ENCODE data around the gene HRH1. TPM values are rescaled to one million over a fixed set of nuclear protein-coding genes. Genes with fewer than 3 reads are reported as not detected.

Gene HRH1
- total RNA-seq, 1 experiment from 2014 or later = 7.0 TPM

DNA sequence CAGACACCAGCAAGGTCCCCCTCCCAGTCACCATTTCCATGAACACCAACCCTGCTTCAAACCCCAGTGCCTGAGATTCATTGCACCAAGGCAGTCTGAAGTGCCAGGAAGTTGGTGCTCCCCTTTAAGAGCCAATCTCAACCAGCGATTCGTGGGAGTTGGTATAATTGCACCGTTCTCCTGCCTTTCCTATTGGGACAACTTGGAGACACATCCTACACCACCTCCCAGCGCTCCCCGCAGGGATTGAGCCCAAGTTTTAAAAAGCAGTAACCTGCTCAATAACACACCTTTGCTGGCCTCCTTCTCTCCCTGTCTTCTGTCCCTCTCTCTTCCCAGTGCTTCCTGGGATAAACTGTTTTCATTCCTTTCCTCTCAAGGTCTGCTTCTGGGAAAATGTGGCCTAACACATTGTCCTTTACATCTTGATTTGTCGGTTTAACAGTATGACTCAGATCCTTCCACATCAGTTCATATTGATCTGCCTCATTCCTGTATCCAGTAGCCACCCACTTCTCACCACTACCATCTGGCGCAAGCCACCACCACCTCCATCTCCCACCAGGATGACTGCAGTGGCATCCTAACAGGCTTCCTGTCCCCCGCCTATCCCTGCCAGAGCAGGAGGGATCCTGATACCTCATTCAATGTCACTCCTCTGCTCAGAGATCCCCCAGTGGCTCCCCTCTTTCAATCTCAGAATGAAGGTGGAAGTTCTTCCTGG lies 37.8 kb upstream of the HRH1 start:
- ATAC-seq = no peak
- ChIA-PET RAD21 (ENCODE audit: low non-redundant PET in 1 of 2, low total read pairs in 2 of 2, uncharacterized antibody in 2 of 2, unreplicated experiment in 2 of 2) (no interaction called here), CTCF (no interaction called here), POLR2A (no interaction called here)
- no peak overlapping the region for H3K4me3 ChIP-seq (replicated peaks in 1 of 2; ENCODE audit: low read depth in 1 of 2, low read length in 2 of 2)
- no peak overlapping the region for H3K9ac ChIP-seq (ENCODE audit: low read length)
- no peaks in the 10 kb centered on the region for H4K20me1 ChIP-seq (ENCODE audit: insufficient read depth)
- DNase-seq (ENCODE audit: low read depth, low spot score) = no peak
- H3K9me2 ChIP-seq (ENCODE audit: insufficient read depth) = no peaks in the 10 kb centered on the region
- no peak for TF ChIP-seq SP1 (IDR thresholded peaks at IDR 0.05; ENCODE audit: low read depth)
- no peak for TF ChIP-seq EZH2 (IDR thresholded peaks at IDR 0.05)
- TF ChIP-seq CBX3 (IDR thresholded peaks at IDR 0.05; ENCODE audit: low read depth) = no peak
- no peak for TF ChIP-seq EZH2phosphoT487 (IDR thresholded peaks at IDR 0.05; ENCODE audit: borderline replicate concordance)
- TF ChIP-seq, protein P1, sequence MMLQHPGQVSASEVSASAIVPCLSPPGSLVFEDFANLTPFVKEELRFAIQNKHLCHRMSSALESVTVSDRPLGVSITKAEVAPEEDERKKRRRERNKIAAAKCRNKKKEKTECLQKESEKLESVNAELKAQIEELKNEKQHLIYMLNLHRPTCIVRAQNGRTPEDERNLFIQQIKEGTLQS (IDR thresholded peaks at IDR 0.05) = no peak
- no peak for TF ChIP-seq RAD21 (IDR thresholded peaks at IDR 0.05; ENCODE audit: low read depth)
- TF ChIP-seq EGR1 (IDR thresholded peaks at IDR 0.05; ENCODE audit: low read depth) = no peak
- TF ChIP-seq, protein P2, sequence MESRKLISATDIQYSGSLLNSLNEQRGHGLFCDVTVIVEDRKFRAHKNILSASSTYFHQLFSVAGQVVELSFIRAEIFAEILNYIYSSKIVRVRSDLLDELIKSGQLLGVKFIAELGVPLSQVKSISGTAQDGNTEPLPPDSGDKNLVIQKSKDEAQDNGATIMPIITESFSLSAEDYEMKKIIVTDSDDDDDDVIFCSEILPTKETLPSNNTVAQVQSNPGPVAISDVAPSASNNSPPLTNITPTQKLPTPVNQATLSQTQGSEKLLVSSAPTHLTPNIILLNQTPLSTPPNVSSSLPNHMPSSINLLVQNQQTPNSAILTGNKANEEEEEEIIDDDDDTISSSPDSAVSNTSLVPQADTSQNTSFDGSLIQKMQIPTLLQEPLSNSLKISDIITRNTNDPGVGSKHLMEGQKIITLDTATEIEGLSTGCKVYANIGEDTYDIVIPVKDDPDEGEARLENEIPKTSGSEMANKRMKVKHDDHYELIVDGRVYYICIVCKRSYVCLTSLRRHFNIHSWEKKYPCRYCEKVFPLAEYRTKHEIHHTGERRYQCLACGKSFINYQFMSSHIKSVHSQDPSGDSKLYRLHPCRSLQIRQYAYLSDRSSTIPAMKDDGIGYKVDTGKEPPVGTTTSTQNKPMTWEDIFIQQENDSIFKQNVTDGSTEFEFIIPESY (IDR thresholded peaks at IDR 0.05; ENCODE audit: extremely low read depth, insufficient replicate concordance, low read length) = no peak
- no peak for TF ChIP-seq ZNF274 (IDR thresholded peaks at IDR 0.05; ENCODE audit: low read depth, low read length)
- TF ChIP-seq ELF1 (IDR thresholded peaks at IDR 0.05; ENCODE audit: borderline replicate concordance, low read depth) = no peak
- no peak for TF ChIP-seq ZFX (IDR thresholded peaks at IDR 0.05)
- TF ChIP-seq SIN3A (IDR thresholded peaks at IDR 0.05; ENCODE audit: low read depth) = no peak
- TF ChIP-seq, protein P3, sequence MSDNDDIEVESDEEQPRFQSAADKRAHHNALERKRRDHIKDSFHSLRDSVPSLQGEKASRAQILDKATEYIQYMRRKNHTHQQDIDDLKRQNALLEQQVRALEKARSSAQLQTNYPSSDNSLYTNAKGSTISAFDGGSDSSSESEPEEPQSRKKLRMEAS (IDR thresholded peaks at IDR 0.05) = no peak
- TF ChIP-seq TCF7L2 (IDR thresholded peaks at IDR 0.05; ENCODE audit: borderline replicate concordance, extremely low read depth, insufficient read depth, insufficient read length) = no peak
- no peak for TF ChIP-seq CEBPB (IDR thresholded peaks at IDR 0.05; ENCODE audit: low read depth)
- TF ChIP-seq FOSL1 (IDR thresholded peaks at IDR 0.05; ENCODE audit: low read depth) = no peak
- TF ChIP-seq YY1 (IDR thresholded peaks at IDR 0.05; ENCODE audit: extremely low read depth, insufficient replicate concordance, low read depth, low read length) = no peak
- no peak for TF ChIP-seq POLR2AphosphoS5 (IDR thresholded peaks at IDR 0.05; ENCODE audit: low read depth, low read length)
- no peaks in the 10 kb centered on the region for H3K9me3 ChIP-seq (ENCODE audit: control insufficient read depth in 1 of 2, insufficient read depth in 1 of 2, low read depth in 1 of 2, low read length in 2 of 2)
- no peaks in the 10 kb centered on the region for H3K79me2 ChIP-seq (ENCODE audit: insufficient read depth, low read length)
- no peaks in the 10 kb centered on the region for H3K36me3 ChIP-seq (ENCODE audit: control insufficient read depth in 1 of 2, insufficient read depth in 2 of 2, low read length in 2 of 2)
- H3K27me3 ChIP-seq (ENCODE audit: insufficient read depth, low read length) = no peaks in the 10 kb centered on the region
- no TSS peak for BruUV-seq (replicated peaks)
- H2AFZ ChIP-seq (ENCODE audit: low read depth, low read length, poor library complexity, severe bottlenecking) = no peak overlapping the region
- no peak overlapping the region for H3K4me2 ChIP-seq (ENCODE audit: low read length)
- H3K4me1 ChIP-seq (ENCODE audit: control insufficient read depth in 1 of 2, insufficient read depth in 2 of 2, low read length in 2 of 2) = peaks cover 0 to 19% of the 10 kb centered on the region in 2 experiments; a peak in 2 of 4 replicates
- H3K27ac ChIP-seq (ENCODE audit: low read depth, low read length) = no peak overlapping the region
- intact Hi-C loops (cut with micrococcal nuclease) = no loop called here

Measured in HCT116 (cell line).